CD4-positive, alpha-beta memory T cell (primary cell): ENCODE data around the gene RFLNA. TPM values are rescaled to one million over a fixed set of nuclear protein-coding genes. Genes with fewer than 3 reads are reported as not detected.

Source experiments
- CTCF ChIA-PET: fragments of 350-600 bp; sonication (Branson Sonifier 250); formaldehyde crosslinking; loops from one replicate; lab custom pipeline; 2021; ENCODE audit warnings: inconsistent platforms; ENCODE audit not compliant: partially characterized antibody; lab: Charles Lee
- POLR2A ChIA-PET: fragments of 350-600 bp; sonication (Branson Sonifier 250); formaldehyde crosslinking; loops from one replicate; lab custom pipeline; 2021; ENCODE audit not compliant: partially characterized antibody; lab: Charles Lee
- DNase-seq, 5 donors: peaks; one replicate each; pipeline versions ENCODE4 v3.0.0 to v3.0.0-alpha.2; 2020 to 2022; ENCODE audit warnings: mixed read lengths in 1 of 5
- H3K27ac ChIP-seq: one replicate; pipeline ENCODE4 v1.7.0; 2013; ENCODE audit warnings: low read depth, low read length
- H3K27me3 ChIP-seq: 2 replicates; pipeline ENCODE4 v1.7.0; 2013; ENCODE audit warnings: mild to moderate bottlenecking, low read length, moderate library complexity; ENCODE audit not compliant: insufficient read depth
- H3K36me3 ChIP-seq: 2 replicates; pipeline ENCODE4 v1.7.0; 2013; ENCODE audit warnings: mild to moderate bottlenecking, low read length, moderate library complexity; ENCODE audit not compliant: insufficient read depth
- H3K4me1 ChIP-seq: 2 replicates; pipeline ENCODE4 v1.7.0; 2013; ENCODE audit warnings: mild to moderate bottlenecking, low read length, moderate library complexity; ENCODE audit not compliant: insufficient read depth
- H3K4me3 ChIP-seq, 2 donors: one replicate each; pipeline ENCODE4 v1.7.0; 2013; ENCODE audit warnings: low read length in 2 of 2, mild to moderate bottlenecking in 1 of 2
- H3K9me3 ChIP-seq, 2 donors: one replicate each; pipeline ENCODE4 v1.7.0; 2013; ENCODE audit warnings: low read length in 2 of 2, control low read depth in 1 of 2; ENCODE audit not compliant: control insufficient read depth in 1 of 2
- H3K27ac Mint-ChIP-seq, 7 donors: one replicate each; pipeline ENCODE4 v1.8.0; 2020 to 2021; ENCODE audit warnings: mixed read lengths in 7 of 7, mild to moderate bottlenecking in 6 of 7, inconsistent platforms in 3 of 7, moderate library complexity in 3 of 7
- H3K27me3 Mint-ChIP-seq, 2 donors: one replicate each; pipeline ENCODE4 v1.8.0; 2020 to 2021; ENCODE audit warnings: mixed read lengths in 2 of 2
- H3K36me3 Mint-ChIP-seq, 2 donors: one replicate each; pipeline ENCODE4 v1.8.0; 2020 to 2021; ENCODE audit warnings: mixed read lengths in 2 of 2, inconsistent platforms in 1 of 2, mild to moderate bottlenecking in 1 of 2
- H3K4me1 Mint-ChIP-seq, 4 donors: one replicate each; pipeline ENCODE4 v1.8.0; 2020 to 2021; ENCODE audit warnings: mixed read lengths in 4 of 4, mild to moderate bottlenecking in 1 of 4
- H3K4me3 Mint-ChIP-seq, 8 donors: one replicate each; pipeline ENCODE4 v1.8.0; 2020 to 2021; ENCODE audit warnings: mixed read lengths in 8 of 8, mild to moderate bottlenecking in 7 of 8, moderate library complexity in 6 of 8, inconsistent platforms in 3 of 8
- H3K9me3 Mint-ChIP-seq, 8 donors: one replicate each; pipeline ENCODE4 v1.8.0; 2020 to 2021; ENCODE audit warnings: mixed read lengths in 8 of 8, mild to moderate bottlenecking in 5 of 8, inconsistent platforms in 3 of 8, moderate library complexity in 1 of 8
- intact Hi-C: fragments of 100-400 bp; cut with micrococcal nuclease; formaldehyde crosslinking; loops from one replicate; pipeline ENCODE4 v1.15.1; 2023
- polyA plus RNA-seq, 2 donors: library from polyadenylated mRNA; unstranded; fragments of 300-500 nt; fragmentation: Illumina TruSeq; gene quantifications; one replicate each; pipeline ENCODE4 v1.2.3, GENCODE V29; 2021
- total RNA-seq, 2 experiments: library from RNA; stranded (reverse); gene quantifications; one replicate each; pipeline ENCODE4 v1.2.3, GENCODE V29; 2021

Gene RFLNA
- total and polyA plus RNA-seq, 4 experiments from 2014 or later, result not detected

DNA sequence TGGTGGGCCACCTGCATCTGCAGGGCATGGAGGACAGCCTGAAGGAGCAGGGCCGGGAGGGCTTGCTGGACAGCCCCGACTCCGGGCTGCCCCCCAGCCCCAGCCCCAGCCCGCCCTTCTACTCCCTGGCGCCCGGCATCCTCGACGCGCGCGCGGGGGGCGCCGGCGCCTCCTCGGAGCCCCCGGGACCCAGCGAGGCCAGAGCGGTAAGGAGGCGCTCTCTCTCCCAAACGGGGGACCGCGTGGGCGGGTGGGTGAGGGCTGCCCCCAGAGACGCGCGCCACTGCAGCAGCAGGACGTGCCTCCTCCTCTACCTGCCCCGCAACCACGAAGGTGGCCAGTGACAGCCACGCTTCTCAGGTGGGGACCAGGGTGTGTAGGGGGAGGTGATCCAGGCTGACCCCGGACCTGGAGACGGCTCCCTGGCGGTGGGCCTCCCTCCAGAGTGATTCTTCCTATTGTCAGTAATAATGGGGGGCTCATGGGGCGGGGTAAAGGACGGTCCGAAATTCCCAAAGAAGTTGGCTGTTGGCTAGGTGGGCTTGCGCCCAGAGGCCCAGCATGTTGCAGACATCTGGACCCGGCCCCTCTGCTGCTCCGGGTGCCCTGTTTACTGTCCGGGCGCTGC, 652 bp downstream of the RFLNA start:
- H3K4me1 ChIP-seq, result no peaks in the 10 kb centered on the region
- no peak overlapping the region for H3K27ac ChIP-seq
- POLR2A ChIA-PET, result no interaction called here
- intact Hi-C loops, result no loop called here
- no peak for DNase-seq
- no peaks in the 10 kb centered on the region for H3K36me3 ChIP-seq
- CTCF ChIA-PET, result no interaction called here
- Mint-ChIP-seq H3K36me3 (no peaks in the 10 kb centered on the region), H3K4me3 (no peak overlapping the region), H3K4me1 (peaks cover 0 to 3% (median 1%) of the 10 kb centered on the region in 4 donors), H3K9me3 (peaks cover 0 to 3% (median 0%) of the 10 kb centered on the region in 8 donors), H3K27me3 (peaks cover 24% of the 10 kb centered on the region in 2 donors), H3K27ac (no peak overlapping the region)
- H3K9me3 ChIP-seq, result no peaks in the 10 kb centered on the region
- peaks cover 16% of the 10 kb centered on the region for H3K27me3 ChIP-seq
- no peak overlapping the region for H3K4me3 ChIP-seq

DNA sequence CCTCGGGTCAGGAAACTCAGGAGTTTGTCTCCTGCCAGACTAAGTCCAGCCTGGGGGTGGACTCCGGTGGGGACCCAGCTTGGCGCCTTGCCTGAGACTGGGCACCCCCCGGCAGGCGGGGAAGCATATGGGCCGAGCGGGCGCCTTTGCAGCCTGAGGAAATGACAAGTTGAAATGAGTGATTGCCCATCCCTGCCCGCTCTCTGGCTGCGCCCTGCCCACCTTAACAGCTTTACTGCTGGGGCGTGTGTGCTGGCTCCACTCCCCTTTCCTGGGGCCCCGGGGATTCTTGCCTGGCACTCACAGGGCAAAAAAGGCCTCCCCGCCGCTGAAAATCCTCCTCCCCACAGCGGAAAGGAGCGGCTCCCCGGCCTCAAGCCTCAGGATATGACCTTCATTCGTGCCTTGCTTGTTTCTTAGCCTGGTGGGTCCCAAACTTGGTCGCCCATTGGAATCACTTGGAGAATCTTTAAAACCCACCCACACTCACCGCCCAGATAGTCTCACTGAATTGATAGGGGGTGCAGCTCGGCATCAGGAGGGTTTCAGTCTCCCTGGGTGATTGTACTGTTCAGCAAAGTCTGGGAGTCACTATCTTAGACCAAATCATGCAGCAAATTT, 1.5 kb downstream of the RFLNA start:
- Histone ChIP-seq H3K27me3 (peaks cover 16% of the 10 kb centered on the region), H3K4me1 (no peaks in the 10 kb centered on the region), H3K9me3 (no peaks in the 10 kb centered on the region), H3K36me3 (no peaks in the 10 kb centered on the region), H3K4me3 (no peak overlapping the region), H3K27ac (no peak overlapping the region)
- Mint-ChIP-seq H3K27ac (no peak overlapping the region), H3K9me3 (peaks cover 0 to 3% (median 0%) of the 10 kb centered on the region in 8 donors), H3K27me3 (peaks cover 24 to 26% of the 10 kb centered on the region in 2 donors), H3K36me3 (no peaks in the 10 kb centered on the region), H3K4me3 (peak overlapping the region in 1 of 8 donors; percentile 20), H3K4me1 (peaks cover 0 to 3% (median 1%) of the 10 kb centered on the region in 4 donors)
- DNase-seq, result no peak
- intact Hi-C loops, result no loop called here
- CTCF ChIA-PET, result no interaction called here
- POLR2A ChIA-PET, result no interaction called here

DNA sequence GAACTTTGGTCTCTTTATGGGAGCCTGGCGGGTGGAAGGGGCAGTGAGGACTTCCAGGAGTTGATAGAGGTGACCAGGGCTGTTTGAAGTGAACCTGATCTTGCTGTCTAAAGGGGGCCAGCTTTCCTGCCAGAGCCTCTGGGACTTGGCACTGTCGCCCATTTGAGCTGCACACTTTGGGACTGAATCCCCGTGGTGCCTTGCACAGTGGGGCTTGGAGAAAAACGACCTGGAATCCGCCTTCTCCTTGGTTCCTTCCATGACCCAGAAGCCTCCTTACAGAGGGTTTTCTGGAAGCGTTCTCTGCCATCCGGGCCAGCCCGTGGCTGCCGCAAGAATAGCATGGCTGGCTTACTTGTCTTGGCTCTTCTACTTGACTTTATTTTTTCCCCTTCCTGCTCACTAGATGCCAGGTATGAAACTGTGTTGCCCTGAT, 2.0 kb downstream of the RFLNA start:
- ChIA-PET POLR2A (no interaction called here), CTCF (no interaction called here)
- H3K9me3 Mint-ChIP-seq, result peaks cover 0 to 3% (median 0%) of the 10 kb centered on the region in 8 donors
- no peak overlapping the region for H3K27ac Mint-ChIP-seq
- Histone ChIP-seq H3K27ac (no peak overlapping the region), H3K4me3 (no peak overlapping the region), H3K27me3 (peaks cover 16% of the 10 kb centered on the region), H3K4me1 (no peaks in the 10 kb centered on the region), H3K36me3 (no peaks in the 10 kb centered on the region), H3K9me3 (no peaks in the 10 kb centered on the region)
- peaks cover 22 to 25% of the 10 kb centered on the region in 2 donors for H3K27me3 Mint-ChIP-seq
- no peak for DNase-seq
- intact Hi-C loops, result no loop called here
- peaks cover 0 to 3% (median 1%) of the 10 kb centered on the region in 4 donors for H3K4me1 Mint-ChIP-seq
- H3K4me3 Mint-ChIP-seq, result no peak overlapping the region
- no peaks in the 10 kb centered on the region for H3K36me3 Mint-ChIP-seq

DNA sequence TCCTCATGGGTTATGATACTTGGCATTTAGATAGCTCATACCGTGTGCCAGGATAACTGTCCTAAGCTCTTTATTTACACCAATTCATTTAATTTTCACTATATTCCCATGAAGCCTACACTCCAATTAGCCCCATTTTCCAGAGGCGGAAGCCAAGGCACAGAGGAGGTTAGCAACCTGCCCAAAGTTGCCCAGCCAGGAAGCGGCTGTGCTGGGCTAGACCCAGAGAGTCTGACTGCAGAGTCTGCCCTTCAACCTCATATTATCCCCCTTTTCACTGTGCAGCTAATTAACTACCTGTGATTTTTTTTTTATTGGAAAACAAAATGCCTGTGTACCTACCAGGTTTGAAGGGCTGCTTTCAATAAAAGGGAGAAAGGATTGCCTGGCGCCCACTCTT, 2.5 kb downstream of the RFLNA start:
- CTCF ChIA-PET, result no interaction called here

DNA sequence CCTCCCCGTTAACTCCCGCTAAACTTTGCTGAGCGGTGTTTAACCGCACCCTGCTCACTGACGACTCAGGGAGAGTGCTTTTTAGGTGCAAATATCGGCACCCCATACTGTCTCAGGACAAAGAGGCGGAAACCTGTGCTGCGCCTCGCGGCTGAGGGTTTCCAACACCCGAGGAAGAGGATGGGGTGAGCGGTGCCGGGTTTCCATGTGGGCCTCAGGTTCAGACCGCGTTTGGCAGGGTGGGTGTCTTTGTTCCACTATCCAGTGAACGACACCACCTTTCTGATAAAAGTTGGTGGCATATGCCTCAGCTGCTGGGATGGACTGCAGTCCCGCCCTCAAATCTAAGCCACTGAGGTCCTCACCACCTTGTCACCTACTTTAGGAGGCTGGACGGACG, 3.0 kb downstream of the RFLNA start:
- H3K27ac Mint-ChIP-seq, result no peak overlapping the region
- peaks cover 21 to 24% of the 10 kb centered on the region in 2 donors for H3K27me3 Mint-ChIP-seq
- Histone ChIP-seq H3K27ac (no peak overlapping the region), H3K4me3 (no peak overlapping the region), H3K9me3 (no peaks in the 10 kb centered on the region), H3K36me3 (no peaks in the 10 kb centered on the region), H3K4me1 (no peaks in the 10 kb centered on the region), H3K27me3 (peaks cover 16% of the 10 kb centered on the region)
- peaks cover 0 to 3% (median 0%) of the 10 kb centered on the region in 8 donors for H3K9me3 Mint-ChIP-seq
- POLR2A ChIA-PET, result no interaction called here
- peaks cover 0 to 3% (median 1%) of the 10 kb centered on the region in 4 donors for H3K4me1 Mint-ChIP-seq
- CTCF ChIA-PET, result no interaction called here
- DNase-seq, result no peak
- H3K36me3 Mint-ChIP-seq, result no peaks in the 10 kb centered on the region
- H3K4me3 Mint-ChIP-seq, result no peak overlapping the region
- intact Hi-C loops, result no loop called here

More for the DNA sequence above, 2.5 kb downstream of the RFLNA start:
- Mint-ChIP-seq H3K36me3 (no peaks in the 10 kb centered on the region), H3K4me1 (peaks cover 0 to 3% (median 1%) of the 10 kb centered on the region in 4 donors), H3K9me3 (peaks cover 0 to 3% (median 0%) of the 10 kb centered on the region in 8 donors), H3K4me3 (no peak overlapping the region), H3K27me3 (peaks cover 21 to 24% of the 10 kb centered on the region in 2 donors), H3K27ac (no peak overlapping the region)
- POLR2A ChIA-PET, result no interaction called here
- Histone ChIP-seq H3K4me3 (no peak overlapping the region), H3K36me3 (no peaks in the 10 kb centered on the region), H3K9me3 (no peaks in the 10 kb centered on the region), H3K27me3 (peaks cover 16% of the 10 kb centered on the region), H3K4me1 (no peaks in the 10 kb centered on the region), H3K27ac (no peak overlapping the region)
- intact Hi-C loops, result no loop called here
- DNase-seq, result no peak

DNA sequence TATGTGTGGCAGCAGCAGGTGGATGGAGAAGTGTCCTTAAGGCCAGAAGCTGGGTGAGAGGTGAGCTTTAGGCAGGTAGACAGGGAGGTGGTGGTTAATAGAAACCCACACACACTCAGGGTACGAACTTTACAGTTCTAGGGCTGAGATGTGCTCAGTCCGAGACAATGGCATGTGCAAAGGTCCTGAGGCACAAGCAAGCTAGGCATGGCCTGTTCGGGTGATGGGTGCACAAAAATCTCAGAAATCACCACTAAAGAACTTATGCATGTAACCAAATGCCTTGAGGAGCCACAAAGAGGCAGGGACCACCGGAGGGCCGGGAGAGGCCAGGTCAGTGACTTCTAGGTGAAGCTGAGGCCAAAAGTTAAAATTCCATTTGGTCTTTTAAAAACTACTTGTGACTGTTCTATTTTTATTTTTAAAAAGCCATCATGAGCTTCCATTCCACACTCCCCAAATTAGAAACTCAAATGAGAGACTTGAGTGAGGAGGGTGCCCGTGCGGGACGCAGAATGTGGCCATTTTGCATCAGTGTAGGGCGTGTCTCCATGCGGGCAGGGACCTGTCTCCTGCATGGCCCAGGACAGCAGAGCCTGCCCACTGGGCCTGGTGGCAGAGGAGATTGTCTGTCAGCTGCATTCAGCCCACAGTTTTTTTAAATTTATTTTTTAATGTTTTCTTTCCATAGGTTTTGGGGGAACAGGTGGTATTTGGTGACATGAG, 4.0 kb downstream of the RFLNA start:
- Mint-ChIP-seq H3K9me3 (peaks cover 0 to 3% (median 0%) of the 10 kb centered on the region in 8 donors), H3K27ac (no peak overlapping the region), H3K36me3 (no peaks in the 10 kb centered on the region), H3K27me3 (peaks cover 19 to 21% of the 10 kb centered on the region in 2 donors), H3K4me1 (peaks cover 0 to 3% (median 1%) of the 10 kb centered on the region in 4 donors), H3K4me3 (no peak overlapping the region)
- Histone ChIP-seq H3K27ac (no peak overlapping the region), H3K27me3 (peaks cover 16% of the 10 kb centered on the region), H3K9me3 (no peaks in the 10 kb centered on the region), H3K36me3 (no peaks in the 10 kb centered on the region), H3K4me3 (no peak overlapping the region), H3K4me1 (no peaks in the 10 kb centered on the region)
- no peak for DNase-seq
- POLR2A ChIA-PET, result no interaction called here
- intact Hi-C loops, result no loop called here
- CTCF ChIA-PET, result interaction anchor here (1.4 kb wide), 1 partner anchor 473 kb away, joined by 3 read pairs; no protein-coding TSS in a partner anchor
